HL-60/S4 (cell line): ENCODE measurements around the gene PREPL.

Source experiments
- in situ Hi-C: fragments of 300-500 bp; cut with MboI; formaldehyde crosslinking; loops from 2 replicates; pipeline ENCODE4 v1.14.3; 2022; ENCODE audit warnings: low sequenced_read_pairs

PREPL gene

DNA sequence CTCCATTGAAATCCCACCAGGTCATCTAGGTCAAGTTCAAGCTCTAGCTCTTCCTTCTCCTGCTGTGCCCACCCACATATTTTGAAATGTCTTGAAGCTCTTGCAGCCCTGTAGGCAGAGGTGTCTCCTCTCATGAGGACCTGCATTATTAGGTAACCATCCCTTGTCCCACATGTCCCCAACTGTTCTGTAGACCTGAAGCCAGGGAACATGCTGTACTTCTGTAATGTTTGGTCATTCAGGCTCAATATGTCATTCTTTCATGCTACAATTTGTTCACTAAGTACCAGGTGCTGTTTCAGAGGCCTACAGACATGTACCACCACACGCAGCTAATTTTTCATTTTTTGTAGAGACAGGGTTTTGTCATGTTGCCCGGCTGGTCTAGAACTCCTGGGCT, 63.9 kb downstream of the PREPL start:
- in situ Hi-C loops = loop anchor here (25.0 kb wide), 1 partner anchor 210 kb away; no protein-coding TSS in a partner anchor

DNA sequence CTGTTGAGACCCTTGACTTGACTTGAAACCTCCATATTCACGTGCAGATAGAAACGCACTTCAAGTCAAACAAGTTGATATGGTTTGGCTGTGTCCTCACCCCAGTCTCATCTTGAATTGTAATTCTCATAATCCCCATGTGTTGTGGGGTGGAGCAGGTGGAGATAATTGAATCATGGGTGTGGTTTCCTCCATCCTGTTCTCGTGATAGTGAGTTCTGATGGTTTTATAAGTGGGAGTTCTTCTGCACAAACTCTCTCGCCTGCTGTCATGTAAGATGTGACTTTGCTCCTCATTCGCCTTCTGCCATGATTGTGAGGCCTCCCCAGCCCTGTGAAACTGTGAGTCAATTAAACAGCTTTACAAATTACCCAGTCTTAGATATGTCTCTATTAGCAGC, 64.6 kb downstream of the PREPL start:
- in situ Hi-C loops = loop anchor here (25.0 kb wide), 1 partner anchor 209 kb away; no protein-coding TSS in a partner anchor

DNA sequence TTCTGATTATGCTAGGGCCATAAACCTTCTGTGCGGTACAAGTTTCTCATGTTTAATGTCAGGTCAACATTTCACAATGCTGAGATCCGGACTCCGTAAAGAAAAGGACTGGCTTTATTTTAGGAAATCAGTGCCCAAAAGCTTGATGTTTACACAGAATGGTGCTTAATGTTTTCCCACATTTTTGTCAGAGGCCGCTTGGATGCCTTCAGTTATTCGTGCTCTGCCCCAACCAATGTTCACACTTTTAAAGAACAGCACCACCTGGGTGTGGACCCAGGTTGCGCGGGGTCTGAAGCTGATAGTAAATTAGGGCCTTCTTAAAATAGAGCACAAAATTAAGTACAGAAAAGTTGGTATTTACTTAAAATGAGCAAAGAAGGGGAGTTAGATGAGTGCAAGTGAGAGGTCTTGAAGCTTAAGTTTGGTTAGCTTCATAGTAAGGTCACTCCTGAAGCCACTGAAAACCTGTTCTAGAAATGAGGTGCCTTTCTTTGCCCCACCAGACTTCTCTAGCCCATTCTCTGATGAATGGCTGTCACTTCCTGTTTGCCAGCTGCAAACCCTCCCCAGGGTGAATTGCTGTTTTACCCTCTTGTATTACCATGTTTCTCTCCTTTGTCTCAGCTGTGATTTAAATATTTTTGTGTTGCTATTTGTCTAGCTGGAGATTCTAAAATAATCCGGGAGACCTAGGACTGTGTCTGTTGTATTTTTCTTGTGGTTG, 65.5 kb downstream of the PREPL start:
- in situ Hi-C loops = loop anchor here (25.0 kb wide), 1 partner anchor 208 kb away; no protein-coding TSS in a partner anchor

DNA sequence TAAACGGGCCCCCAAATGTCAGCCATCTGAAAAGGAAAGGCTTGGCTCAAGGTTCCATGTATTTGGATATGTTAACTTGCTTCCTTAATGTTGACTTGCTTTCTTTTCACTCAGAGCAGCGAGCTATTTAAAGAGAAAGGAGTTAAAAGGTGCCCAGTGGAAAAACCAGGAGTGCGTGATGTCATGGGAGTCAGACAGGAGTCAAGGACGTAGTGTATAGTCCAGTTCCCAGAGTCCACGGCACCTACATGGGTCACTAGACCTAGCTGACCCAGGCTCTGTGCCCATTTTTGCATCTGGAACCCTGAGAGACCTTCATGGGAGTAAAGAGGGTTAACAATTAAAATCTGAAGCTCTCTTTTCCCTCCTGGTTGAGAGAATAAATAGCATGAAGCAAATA, 66.2 kb downstream of the PREPL start:
- in situ Hi-C loops = loop anchor here (25.0 kb wide), 1 partner anchor 208 kb away; no protein-coding TSS in a partner anchor

DNA sequence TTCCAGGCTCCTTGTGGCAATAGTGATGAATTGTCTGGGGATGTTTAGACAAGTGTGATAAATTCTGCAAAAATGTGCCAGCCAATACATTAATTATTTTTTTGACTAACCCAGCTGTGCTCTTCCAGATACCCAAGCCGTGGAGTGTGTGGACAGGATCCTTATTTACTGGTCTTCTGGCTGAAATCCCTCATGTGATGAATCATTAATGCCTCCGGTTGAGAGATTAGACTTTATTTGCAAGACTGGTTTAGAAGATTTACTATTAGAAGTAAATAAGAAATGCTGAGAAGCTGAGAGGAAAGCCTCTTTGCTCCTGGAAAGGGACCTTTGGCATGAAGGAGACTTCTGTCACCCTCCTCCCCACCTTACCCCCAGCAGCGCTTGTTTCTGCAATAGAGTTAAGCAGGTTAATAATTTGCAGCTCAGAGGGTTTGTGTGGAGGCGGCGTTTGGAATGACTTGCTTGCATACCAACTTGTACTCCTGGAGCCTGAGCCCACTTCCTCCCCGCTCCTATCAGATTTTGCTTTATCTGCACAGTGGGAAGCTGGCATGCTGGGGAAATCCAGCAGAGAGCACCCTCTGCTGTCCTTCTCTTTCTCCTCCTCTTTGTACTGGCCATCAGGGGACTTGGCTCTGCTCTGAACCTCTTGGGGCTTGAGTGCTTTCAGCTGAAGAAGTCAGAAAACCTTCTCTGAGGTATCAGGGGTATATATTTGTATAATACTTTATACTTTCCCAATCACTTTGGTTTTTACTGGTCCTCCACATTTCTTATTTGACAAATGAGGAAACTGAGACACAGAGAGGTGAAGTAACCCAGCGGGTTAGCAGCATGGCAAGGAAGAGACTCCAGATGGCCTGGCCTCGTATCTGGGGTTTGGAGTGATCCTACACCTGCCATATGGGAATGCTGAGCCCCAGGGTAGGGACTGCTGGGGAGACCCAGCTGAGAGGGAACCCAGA, 69.7 kb downstream of the PREPL start:
- in situ Hi-C loops = loop anchor here (25.0 kb wide), 1 partner anchor 204 kb away; no protein-coding TSS in a partner anchor

DNA sequence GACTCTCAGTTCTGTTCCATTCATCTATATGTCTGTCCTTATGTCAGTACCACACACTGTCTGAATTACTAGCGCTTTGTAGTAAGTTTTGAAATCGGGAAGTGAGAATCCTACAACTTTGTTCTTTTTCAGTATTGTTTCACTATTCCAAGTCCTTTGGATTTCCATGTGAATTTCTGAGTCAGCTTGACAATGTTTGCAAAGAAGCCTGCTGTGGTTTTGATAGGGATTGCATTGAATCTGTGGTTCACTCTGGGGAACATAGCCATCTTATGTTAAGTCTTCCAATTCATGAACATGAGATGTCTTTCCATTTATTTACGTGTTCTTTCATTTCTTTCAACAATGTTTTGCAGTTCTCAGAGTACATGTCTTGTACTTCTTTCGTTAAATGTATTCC, 71.0 kb downstream of the PREPL start:
- in situ Hi-C loops = loop anchor here (25.0 kb wide), 1 partner anchor 203 kb away; no protein-coding TSS in a partner anchor

DNA sequence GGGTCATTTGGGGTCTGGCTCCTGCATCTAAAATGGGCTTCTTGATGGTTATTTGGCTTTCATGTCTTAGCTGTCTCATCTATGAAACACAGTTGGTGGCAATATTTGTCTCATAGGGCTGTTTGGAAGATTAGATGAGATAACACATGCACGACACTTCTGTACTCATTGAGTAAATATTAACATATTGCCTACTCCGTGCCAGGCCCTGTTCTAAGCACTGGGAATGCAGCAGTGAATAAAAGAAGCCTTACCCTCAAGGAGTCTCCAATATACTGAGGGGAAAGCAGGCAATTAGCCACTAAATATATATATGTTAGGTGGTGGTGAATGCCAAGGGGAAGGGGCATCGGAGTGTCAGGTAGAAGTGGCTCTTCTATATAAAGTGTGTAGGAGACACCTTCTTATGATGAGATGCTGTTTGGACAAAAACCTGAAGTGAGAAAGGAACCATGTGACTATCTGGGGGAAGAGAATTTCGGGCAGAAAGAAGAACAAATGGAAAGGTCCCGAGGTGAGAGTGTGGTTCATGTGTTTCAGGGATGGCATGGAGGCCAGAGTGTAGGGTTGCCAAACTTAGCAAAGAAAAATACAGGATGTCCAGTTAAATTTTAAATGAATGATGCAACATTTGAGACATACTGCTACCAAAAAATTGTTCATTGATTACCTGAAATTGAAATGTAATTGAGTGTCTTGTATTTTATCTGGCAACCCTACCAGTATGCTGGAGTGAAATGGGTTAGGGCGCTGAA, 74.2 kb downstream of the PREPL start:
- in situ Hi-C loops = loop anchor here (25.0 kb wide), 1 partner anchor 200 kb away; no protein-coding TSS in a partner anchor

DNA sequence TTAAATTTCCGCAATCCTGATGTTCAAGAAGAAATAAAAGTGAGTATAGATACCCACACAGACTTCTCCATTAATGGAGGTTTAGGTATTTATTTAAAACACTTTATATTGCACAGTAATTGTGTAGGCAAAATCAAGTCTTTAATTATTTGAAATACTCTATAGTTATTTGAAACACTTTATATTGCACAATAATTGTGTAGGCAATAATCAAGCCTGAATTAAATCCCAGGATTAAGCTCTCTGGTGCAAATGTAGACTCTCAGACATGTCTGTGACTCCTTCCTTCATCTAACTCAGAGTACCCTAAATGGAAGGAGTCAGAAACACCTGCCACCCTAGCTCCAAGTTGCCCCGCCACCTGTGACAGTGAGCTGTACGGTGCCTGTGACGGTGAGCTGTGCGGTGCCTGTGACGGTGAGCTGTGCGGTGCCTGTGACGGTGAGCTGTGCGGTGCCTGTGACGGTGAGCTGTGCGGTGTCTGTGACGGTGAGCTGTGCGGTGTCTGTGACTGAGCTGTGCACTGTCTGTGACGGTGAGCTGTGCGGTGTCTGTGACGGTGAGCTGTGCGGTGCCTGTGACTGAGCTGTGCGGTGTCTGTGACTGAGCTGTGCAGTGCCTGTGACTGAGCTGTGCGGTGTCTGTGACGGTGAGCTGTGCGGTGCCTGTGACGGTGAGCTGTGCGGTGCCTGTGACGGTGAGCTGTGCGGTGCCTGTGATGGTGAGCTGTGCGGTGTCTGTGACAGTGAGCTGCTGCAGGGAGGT, 75.0 kb downstream of the PREPL start:
- in situ Hi-C loops = loop anchor here (25.0 kb wide), 1 partner anchor 199 kb away; no protein-coding TSS in a partner anchor

DNA sequence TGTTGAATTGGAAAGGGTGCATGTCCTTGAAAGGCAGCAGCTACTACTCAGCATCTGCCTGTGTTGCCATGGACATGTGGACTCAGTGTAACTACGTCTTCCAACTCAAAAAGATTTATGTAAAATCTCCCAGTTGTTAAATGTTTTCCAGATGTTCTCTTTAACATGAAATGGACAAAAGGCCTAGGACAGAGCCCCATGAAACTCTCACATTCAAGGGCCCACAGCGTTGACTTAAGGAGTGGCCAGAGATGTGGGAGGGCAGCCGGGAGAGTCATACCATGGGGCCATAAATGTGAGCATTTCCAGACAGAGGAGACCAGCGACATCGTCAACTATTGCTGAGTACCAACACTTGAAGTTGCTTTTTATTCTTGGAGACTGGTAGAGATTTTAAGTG, 76.1 kb downstream of the PREPL start:
- in situ Hi-C loops = loop anchor here (25.0 kb wide), 1 partner anchor 198 kb away; no protein-coding TSS in a partner anchor

DNA sequence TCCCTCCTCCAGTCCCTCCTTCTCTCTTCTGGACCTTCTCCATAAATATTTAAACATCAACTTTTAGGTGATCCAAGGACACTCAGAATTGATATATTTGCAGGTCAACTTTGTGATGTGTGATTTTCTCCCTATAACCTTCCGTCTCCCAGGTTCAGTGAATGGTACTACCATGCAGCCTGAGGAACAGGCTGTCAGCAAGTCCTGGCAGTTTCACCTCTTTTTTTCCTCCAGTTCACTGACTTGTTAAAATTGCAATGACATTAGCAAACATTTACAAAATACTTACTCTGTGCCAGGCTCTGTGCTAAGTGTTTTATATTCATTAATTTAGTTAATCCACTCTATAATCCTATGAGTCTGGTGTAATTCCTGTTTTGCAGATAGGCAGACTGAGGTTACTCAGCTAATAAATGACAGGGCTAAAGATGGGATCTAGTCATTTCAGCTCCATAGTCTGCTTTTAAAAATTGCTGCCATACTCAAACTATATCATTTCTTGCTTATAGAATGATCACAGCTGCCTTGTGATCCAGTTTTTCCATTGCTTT, 78.1 kb downstream of the PREPL start:
- in situ Hi-C loops = loop anchor here (25.0 kb wide), 1 partner anchor 196 kb away; no protein-coding TSS in a partner anchor

DNA sequence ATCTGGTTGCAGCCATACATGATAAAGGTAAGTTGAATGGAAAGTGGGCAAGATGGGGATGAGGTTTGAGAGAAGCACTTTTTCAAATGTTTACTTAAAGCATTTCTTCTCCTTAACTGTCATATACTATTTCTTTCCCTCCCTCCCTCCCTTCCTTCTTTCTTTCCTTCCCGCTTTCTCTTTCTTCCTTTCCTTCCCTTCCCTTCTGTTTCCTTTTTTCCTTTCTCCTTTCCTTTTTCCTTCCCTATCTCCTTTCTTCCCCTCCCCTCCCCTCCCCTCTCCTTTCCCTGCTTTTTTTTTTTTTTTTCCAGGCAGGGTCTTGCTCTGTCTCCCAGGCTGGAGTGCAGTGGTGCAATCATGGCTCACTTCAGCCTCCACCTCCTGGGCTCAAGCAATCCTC, 80.4 kb downstream of the PREPL start:
- in situ Hi-C loops = loop anchor here (25.0 kb wide), 1 partner anchor 194 kb away; no protein-coding TSS in a partner anchor

DNA sequence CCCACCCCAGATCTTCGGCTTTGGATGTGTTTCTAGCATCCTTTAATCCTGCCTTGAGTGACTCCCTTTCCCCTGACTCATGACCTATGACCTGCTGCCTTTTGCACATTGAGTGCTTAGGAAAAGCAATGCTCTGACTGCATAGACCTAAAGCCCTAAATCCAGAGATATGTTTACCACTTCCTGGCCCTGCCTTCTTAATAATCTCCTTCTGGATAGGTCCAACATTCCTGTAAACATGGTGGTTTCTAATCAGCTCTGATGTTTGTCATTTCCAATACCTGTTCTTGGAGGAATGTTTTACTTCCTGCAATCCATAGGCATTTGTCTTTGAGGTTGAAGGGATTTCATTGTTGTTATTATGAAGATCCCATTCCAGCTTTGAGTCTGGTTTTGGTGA, 83.8 kb downstream of the PREPL start:
- in situ Hi-C loops = loop anchor here (25.0 kb wide), 1 partner anchor 190 kb away; no protein-coding TSS in a partner anchor

DNA sequence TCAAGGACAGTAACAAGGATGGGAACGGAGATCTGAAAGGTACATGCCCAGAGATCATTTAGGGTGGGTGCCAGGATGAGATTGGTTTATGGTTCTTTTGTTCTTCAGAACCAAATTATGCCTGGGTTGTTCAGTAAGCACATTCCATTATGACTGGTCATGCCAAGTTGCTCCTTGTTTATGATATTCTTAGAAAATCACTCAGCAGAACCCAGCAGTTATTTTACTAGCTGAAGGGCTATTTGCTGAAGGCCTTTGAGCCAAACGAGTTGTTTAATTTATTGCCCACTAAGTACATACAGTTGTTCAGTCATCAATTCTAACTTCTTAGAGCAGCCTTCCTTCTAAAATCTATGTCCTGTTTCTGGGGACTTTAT, 85.4 kb downstream of the PREPL start:
- in situ Hi-C loops = loop anchor here (25.0 kb wide), 1 partner anchor 189 kb away; no protein-coding TSS in a partner anchor

DNA sequence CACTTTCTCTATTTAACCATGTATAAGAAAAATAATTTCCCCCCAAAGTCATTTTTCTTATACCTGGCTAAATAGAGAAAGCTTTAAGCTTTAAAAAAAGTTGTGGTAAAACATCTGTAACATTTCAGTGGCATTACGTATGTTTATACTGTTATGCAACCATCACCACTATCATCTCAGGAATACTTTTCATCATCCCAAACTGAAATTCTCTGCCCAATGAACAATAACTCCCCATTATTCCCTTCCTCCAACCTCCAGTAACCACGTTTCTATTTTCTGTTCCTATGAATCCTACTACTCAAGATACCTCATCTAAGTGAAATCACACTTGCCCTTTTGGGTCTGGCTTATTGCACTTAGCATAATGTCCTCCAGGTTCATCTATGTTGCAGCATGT, 87.7 kb downstream of the PREPL start:
- in situ Hi-C loops = no loop called here

DNA sequence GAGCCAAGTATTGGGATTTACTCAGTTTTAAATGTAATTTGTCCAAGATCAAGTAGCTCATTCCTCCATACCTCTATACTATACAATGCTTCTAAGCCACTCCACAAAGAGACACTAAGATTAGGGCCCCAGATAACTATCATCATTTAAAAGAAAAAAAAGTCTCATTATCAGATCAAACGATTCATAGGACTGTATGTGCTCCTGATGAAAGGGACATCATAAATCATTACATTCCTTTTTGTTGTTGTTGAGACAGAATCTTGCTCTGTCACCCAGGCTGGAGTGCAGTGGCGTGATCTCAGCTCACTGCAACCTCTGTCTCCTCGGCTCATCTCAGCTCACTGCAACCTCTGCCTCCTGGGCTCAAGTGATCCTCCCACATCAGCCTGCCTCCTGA, 88.2 kb downstream of the PREPL start:
- in situ Hi-C loops = no loop called here

DNA sequence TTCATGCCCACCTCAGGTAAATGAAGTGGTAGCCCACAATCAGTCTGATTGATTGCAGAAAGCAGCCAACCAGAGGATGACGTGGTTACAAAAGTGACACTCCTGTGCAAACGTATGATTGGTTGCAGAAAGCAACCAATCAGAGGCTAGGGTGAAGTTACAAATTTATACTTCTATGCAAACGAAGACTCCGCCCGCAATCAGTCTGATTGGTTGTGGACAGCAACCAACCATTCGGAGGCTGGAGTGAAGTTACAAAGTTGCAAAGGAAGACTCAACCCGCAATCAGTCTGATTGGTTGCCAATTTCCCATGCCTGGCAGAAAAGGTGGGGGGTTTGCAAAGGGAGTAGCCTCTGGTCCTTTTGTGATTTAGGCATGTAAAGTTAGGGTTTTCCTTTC, 90.0 kb downstream of the PREPL start:
- in situ Hi-C loops = no loop called here

DNA sequence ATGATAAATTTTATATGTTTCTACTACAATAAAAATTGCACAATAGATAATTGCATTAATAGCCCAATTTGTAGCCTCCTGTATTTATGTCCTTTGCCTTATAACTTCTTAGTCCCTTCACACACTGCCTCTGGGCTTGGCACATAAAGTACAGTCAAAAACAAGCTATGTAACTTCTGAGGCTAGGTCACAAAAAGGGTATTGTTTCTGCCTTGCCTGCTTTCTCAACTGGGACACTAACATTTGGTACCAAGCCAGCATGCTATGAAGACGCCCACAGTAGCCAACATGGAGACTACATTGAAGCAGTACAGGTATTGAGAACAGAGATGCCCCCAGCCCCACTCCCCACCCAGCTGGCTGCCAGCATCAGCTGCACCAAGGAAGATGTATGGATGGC, 91.5 kb downstream of the PREPL start:
- in situ Hi-C loops = no loop called here

DNA sequence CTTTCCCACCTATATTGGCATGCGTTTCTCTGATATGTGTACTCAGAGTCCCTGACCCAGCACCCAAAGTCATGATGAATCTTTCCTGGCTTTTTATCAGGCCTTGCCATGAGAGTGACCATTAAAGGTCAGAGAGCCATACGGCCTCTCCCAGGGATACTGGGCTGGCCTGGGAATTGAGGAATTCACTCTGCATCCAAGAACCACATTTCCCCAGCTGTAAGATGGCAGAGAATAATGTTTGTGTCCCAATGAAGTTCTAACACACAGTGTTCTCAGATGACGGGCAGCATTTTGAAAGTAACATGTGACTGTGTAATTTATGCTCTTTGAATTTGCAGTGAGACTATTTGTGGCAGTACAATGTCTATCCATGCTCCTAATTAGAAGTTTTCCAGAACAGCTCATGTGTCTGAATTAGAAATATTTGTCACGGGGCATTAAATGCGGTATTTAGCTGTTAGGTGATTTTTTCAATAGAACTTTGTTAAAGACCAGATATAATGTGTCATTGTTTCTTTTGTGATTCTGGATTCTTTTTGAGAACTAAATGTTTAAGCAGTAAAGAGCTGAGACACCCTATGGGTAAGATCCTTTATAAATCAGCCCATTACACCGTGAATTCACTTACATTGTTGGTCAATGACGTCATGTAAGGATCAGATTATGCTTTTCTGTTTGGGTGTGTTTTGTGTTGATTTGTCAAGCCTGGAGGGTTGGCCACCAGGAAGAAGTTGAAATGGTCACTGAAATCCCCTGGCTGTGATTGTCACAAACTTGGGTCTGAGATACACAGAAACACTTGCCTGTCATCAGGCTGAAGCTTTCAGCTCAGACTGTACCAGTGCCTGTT, 93.3 kb downstream of the PREPL start:
- in situ Hi-C loops = no loop called here
